ENCODE measurements around the gene GNAZ. TPM values are rescaled to one million over a fixed set of nuclear protein-coding genes. Genes with fewer than 3 reads are reported as not detected.

The GNAZ gene
- total RNA-seq, 1 donor from 2014 or later = 0.39 TPM

DNA sequence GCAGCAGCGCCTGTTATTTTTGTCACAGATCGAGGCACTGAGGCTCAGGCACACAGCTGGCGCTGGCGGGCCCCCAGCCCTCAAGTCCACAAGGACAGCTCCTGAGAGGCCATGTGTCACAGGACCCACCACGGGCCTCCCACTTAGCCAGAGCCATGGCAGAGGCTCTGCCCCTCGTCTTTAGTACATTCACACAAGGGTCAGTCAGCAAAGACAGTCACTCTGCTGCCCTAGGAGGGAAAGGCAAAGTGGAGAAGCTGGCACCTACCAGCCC lies 29.1 kb downstream of the GNAZ start:
- no peak overlapping the region for H3K4me3 Mint-ChIP-seq (ENCODE audit: low read depth)
- H3K27ac Mint-ChIP-seq = no peak overlapping the region
- no peaks in the 10 kb centered on the region for H3K4me1 Mint-ChIP-seq (ENCODE audit: low read depth)

DNA sequence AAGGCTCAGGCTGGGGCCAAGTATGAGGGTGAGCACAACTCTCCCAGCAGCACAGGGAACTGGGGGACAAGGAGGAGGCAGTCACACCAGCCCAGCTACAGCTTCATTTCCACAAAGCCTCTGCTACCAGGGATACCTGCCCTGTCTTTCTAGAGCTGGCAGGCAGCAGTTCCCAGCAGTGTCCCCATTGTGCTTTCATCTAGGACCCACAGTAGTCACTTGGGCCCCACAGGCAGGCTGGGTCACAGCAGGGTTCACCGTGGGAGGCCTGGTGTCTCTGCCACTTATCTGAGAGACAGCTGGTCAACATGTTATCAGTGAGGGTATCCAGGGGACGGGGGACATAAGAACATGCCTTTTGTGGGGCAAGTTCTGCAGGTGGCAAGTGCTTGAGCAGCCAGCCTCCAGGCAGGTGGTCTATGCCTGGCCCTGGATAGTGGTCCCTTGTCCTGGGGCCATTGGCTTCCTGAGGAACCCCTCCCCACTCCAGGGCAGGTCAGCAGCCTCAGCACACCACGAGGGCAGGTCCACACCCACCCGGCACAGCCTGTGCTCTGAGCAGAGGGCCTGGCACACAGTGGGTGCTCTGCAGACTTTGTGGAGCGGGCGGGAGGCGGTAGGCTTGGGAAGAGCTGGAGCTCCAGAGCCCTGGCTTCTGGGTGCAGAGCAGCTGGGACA lies 29.9 kb downstream of the GNAZ start:
- Mint-ChIP-seq H3K27me3 (ENCODE audit: low read depth) (no peaks in the 10 kb centered on the region), H3K4me1 (ENCODE audit: low read depth) (no peaks in the 10 kb centered on the region), H3K9me3 (no peaks in the 10 kb centered on the region), H3K36me3 (ENCODE audit: low read depth) (no peaks in the 10 kb centered on the region), H3K4me3 (ENCODE audit: low read depth) (no peak overlapping the region), H3K27ac (no peak overlapping the region)
- intact Hi-C loops (cut with micrococcal nuclease) = no loop called here
- no peak for DNase-seq (ENCODE audit: low spot score)

More for the DNA sequence above, 29.1 kb downstream of the GNAZ start:
- DNase-seq (ENCODE audit: low spot score) = no peak
- intact Hi-C loops (cut with micrococcal nuclease) = no loop called here
- Mint-ChIP-seq H3K36me3 (ENCODE audit: low read depth) (no peaks in the 10 kb centered on the region), H3K9me3 (no peaks in the 10 kb centered on the region), H3K27me3 (ENCODE audit: low read depth) (no peaks in the 10 kb centered on the region)

DNA sequence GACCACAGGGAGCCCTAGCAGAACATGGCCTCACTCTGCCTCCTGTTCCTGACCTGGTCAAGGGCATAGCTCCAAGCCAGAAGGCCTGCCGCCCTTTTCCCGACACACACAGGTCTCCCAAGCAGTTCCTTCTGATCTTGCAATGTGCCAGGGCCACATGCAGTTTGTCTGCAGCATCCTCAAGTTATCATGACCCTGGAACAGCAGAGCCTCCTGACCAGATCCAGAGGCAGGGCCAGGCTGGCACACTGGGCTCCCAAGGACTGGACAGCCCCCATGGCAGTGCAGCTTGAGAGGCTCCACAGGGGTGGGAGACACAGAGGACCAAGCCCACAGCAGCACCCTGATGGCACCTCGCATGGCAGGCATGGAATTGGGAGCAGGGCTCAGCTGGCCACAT lies 31.2 kb downstream of the GNAZ start:
- H3K4me1 Mint-ChIP-seq (ENCODE audit: low read depth) = no peaks in the 10 kb centered on the region
- no peaks in the 10 kb centered on the region for H3K27me3 Mint-ChIP-seq (ENCODE audit: low read depth)
- no peak overlapping the region for H3K27ac Mint-ChIP-seq
- DNase-seq (ENCODE audit: low spot score) = no peak
- H3K9me3 Mint-ChIP-seq = no peaks in the 10 kb centered on the region
- no peaks in the 10 kb centered on the region for H3K36me3 Mint-ChIP-seq (ENCODE audit: low read depth)
- intact Hi-C loops (cut with micrococcal nuclease) = no loop called here
- no peak overlapping the region for H3K4me3 Mint-ChIP-seq (ENCODE audit: low read depth)

DNA sequence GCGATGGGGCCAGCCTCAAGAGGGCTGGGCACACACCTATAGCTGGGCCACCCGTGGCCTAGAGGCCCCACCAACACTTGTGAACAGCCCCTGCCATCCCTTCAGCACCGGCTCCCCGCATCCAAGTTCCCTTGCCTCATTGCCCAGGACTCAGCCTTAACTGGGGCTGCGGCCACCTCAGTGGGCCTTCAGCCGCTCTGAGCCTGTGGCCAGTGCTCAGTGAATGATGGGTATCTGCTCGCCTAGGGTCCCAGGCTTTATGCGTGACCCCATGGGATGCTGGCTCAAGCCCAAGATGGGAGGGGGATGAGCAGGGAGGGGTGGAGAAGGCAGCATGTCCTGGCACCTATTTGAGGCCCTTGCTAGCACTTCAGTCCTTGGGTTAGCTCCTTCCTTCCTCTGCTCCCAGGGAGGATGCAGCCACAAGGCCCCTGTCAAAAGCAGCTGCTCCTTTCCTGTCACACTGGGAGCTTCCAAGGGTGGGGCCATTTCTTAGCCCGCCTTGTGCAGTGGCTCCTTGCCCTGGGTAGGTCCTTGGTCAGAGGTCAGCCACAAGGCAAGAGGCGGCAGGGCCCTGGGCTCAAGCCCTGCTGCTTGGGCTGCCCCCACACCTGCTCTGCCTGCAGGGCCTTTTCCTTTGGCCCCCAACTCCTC lies 31.8 kb downstream of the GNAZ start:
- DNase-seq (ENCODE audit: low spot score) = no peak
- Mint-ChIP-seq H3K36me3 (ENCODE audit: low read depth) (no peaks in the 10 kb centered on the region), H3K4me1 (ENCODE audit: low read depth) (no peaks in the 10 kb centered on the region), H3K27ac (no peak overlapping the region), H3K4me3 (ENCODE audit: low read depth) (no peak overlapping the region), H3K9me3 (no peaks in the 10 kb centered on the region), H3K27me3 (ENCODE audit: low read depth) (no peaks in the 10 kb centered on the region)
- intact Hi-C loops (cut with micrococcal nuclease) = no loop called here

DNA sequence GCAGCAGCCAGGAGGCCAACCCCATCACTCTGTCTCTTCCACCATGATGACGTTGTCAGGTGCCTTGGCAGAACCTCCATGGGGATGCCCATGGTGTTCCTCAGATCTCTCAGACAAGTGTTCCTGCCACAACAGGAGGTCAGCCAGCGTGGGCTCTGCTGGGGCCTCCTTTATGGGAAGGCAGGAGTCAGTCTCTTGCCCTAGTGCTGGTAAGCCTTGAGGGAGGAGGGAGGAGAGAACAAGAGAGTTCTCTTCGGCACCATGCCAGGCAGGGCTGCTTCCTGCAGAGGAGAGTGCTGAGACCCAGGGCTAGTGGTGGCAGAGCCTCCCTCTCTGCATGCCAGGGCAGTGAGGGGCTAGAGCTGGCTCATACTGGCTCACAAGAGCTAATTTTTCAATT lies 32.5 kb downstream of the GNAZ start:
- no peaks in the 10 kb centered on the region for H3K4me1 Mint-ChIP-seq (ENCODE audit: low read depth)
- H3K27ac Mint-ChIP-seq = no peak overlapping the region
- H3K4me3 Mint-ChIP-seq (ENCODE audit: low read depth) = no peak overlapping the region
- no peaks in the 10 kb centered on the region for H3K27me3 Mint-ChIP-seq (ENCODE audit: low read depth)
- H3K9me3 Mint-ChIP-seq = no peaks in the 10 kb centered on the region
- no peaks in the 10 kb centered on the region for H3K36me3 Mint-ChIP-seq (ENCODE audit: low read depth)
- intact Hi-C loops (cut with micrococcal nuclease) = no loop called here
- DNase-seq (ENCODE audit: low spot score) = no peak

DNA sequence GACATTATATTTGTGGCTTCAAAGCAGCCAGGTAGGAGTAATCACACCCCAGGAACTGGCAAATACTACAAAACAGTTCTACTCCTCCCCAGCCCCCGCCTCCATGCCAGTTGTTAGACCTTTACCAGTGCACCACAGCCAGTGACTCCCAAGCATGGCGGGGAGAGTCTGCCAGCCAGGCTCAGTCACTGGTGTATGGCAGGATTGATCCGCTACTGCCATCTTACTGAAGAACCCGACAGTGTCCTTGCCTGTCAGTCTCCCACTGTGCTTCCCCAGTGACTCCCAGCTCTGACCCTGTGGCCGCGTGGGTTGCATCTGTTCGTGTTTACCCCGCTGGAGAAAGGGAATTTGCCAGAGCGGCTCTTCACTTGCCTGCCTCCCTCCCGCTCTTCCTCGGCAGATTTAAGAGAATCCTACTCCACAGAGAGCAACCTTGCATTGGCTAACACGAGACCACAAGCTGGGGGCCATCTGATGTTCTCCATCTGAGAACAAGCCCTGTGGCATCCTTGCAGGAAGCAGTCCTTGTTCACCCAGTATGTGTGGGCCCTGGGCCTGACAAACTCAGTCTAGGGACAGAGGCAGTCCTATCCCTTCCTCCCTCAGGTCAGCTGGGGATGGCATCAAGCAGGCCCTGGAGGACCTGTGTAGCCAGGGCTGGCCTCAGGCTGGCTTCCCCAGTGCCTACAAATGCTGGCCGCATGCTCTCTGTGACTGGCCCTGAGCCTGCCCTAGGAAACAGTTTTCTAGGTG lies 33.1 kb downstream of the GNAZ start:
- H3K27me3 Mint-ChIP-seq (ENCODE audit: low read depth) = no peaks in the 10 kb centered on the region
- no peak overlapping the region for H3K27ac Mint-ChIP-seq
- intact Hi-C loops (cut with micrococcal nuclease) = no loop called here
- H3K36me3 Mint-ChIP-seq (ENCODE audit: low read depth) = no peaks in the 10 kb centered on the region
- H3K9me3 Mint-ChIP-seq = no peaks in the 10 kb centered on the region
- H3K4me1 Mint-ChIP-seq (ENCODE audit: low read depth) = no peaks in the 10 kb centered on the region
- H3K4me3 Mint-ChIP-seq (ENCODE audit: low read depth) = no peak overlapping the region
- no peak for DNase-seq (ENCODE audit: low spot score)

DNA sequence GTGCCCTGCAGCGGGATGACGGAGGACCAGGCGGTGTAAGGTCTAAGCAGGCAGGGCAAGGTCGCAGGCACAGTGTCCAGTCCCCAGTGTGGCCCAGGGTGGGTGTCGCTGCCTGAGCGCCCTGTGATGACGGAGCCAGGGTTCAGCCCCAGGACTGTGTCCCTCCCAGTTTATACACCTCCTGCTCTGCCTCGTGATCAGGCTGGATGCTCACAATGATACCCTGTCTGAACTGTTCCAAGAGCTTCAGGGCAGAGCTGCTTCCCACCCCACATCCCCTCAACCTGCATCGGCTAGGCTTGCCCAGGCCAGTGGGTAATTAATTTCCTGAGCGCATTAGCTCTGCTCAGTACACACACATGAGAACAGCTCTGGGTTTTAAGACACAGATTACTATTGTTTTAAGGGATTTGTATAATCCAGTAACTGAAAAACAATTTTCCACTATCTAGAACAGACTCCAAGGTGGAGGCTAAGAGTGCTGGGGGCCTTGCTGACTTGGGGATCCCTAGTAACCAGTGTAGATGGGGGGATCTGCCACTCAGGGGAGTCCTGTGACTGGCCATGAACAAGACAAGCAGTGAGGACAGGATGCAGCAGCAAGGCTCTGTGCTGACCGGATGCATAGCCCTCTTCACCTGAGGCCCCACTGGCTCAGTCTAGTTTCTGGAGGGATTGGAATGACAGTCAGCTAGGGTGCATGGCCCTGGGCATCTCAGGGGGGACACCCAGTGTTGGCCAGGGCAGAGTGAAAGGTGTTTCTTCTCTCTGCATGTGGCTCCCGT lies 34.1 kb downstream of the GNAZ start:
- H3K9me3 Mint-ChIP-seq = no peaks in the 10 kb centered on the region

DNA sequence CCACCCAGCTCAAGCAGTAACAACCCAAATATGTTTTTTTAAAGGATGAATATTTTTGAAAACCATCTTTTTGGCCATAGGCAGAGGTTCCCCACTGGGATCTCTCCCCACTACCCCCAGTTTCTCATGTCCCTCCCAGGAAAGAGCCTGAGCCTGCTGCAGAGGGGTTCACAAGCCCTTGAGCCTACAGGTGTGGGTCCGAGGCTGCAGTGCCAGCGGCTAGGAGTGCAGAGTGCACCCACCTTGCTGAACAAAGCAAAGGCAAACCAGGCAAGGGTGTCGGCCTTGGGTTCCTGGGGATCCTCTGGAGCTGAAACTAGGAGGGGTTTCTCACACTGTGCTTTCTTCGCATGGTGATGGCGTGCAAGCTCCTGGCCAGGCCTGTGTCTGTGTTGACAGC lies 35.0 kb downstream of the GNAZ start:
- Mint-ChIP-seq H3K9me3 (no peaks in the 10 kb centered on the region), H3K27ac (no peak overlapping the region), H3K36me3 (ENCODE audit: low read depth) (no peaks in the 10 kb centered on the region), H3K4me3 (ENCODE audit: low read depth) (no peak overlapping the region), H3K4me1 (ENCODE audit: low read depth) (no peaks in the 10 kb centered on the region), H3K27me3 (ENCODE audit: low read depth) (no peaks in the 10 kb centered on the region)
- intact Hi-C loops (cut with micrococcal nuclease) = no loop called here
- DNase-seq (ENCODE audit: low spot score) = no peak

More for the DNA sequence above, 34.1 kb downstream of the GNAZ start:
- no peak for DNase-seq (ENCODE audit: low spot score)
- no peaks in the 10 kb centered on the region for H3K27me3 Mint-ChIP-seq (ENCODE audit: low read depth)
- intact Hi-C loops (cut with micrococcal nuclease) = no loop called here
- H3K4me1 Mint-ChIP-seq (ENCODE audit: low read depth) = no peaks in the 10 kb centered on the region
- no peaks in the 10 kb centered on the region for H3K36me3 Mint-ChIP-seq (ENCODE audit: low read depth)
- no peak overlapping the region for H3K4me3 Mint-ChIP-seq (ENCODE audit: low read depth)
- no peak overlapping the region for H3K27ac Mint-ChIP-seq

DNA sequence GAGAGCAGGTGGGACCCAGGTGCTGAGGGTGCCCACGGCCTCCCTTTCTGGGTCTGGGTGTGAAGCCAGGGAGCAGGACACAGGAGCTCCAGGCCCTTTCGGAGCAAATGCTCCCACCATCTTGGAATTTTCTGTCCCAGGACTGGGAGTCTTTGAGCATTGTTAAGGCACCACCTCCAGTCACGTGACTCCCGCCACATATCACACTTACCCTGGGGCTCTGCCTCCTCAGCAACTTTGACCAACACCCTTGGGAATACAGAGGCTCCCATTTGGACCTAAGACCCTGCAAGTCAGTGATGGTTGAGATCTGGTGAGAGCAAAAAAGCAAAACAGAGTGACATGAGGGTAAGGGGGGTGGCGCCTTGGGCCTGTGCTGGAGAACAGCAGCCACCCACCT lies 35.6 kb downstream of the GNAZ start:
- Mint-ChIP-seq H3K36me3 (ENCODE audit: low read depth) (no peaks in the 10 kb centered on the region), H3K4me1 (ENCODE audit: low read depth) (no peaks in the 10 kb centered on the region), H3K9me3 (no peaks in the 10 kb centered on the region), H3K4me3 (ENCODE audit: low read depth) (no peak overlapping the region), H3K27me3 (ENCODE audit: low read depth) (no peaks in the 10 kb centered on the region), H3K27ac (no peak overlapping the region)
- intact Hi-C loops (cut with micrococcal nuclease) = no loop called here
- no peak for DNase-seq (ENCODE audit: low spot score)

DNA sequence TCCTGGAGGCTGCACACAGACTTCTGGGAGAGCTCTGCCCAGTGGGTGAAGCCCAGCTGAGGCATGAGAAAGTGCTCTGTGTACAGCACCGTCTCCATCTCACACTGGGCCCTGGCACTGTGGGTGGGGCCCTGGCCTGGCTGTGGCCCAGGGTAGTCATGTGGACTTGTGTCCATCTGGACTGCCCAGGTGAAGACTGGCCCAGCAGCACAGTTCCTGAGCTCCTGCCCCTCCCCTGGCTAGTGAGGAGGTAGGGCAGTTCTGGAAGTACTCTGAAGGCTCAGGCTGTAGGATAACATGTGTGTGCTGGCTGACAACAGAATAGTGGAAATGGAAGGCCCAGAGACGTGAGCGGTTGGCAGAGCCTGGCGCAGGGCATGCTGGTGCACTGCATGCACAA lies 36.0 kb downstream of the GNAZ start:
- intact Hi-C loops (cut with micrococcal nuclease) = no loop called here
- Mint-ChIP-seq H3K36me3 (ENCODE audit: low read depth) (no peaks in the 10 kb centered on the region), H3K9me3 (no peaks in the 10 kb centered on the region), H3K27ac (no peak overlapping the region), H3K4me1 (ENCODE audit: low read depth) (no peaks in the 10 kb centered on the region), H3K27me3 (ENCODE audit: low read depth) (no peaks in the 10 kb centered on the region), H3K4me3 (ENCODE audit: low read depth) (no peak overlapping the region)
- DNase-seq (ENCODE audit: low spot score) = no peak

DNA sequence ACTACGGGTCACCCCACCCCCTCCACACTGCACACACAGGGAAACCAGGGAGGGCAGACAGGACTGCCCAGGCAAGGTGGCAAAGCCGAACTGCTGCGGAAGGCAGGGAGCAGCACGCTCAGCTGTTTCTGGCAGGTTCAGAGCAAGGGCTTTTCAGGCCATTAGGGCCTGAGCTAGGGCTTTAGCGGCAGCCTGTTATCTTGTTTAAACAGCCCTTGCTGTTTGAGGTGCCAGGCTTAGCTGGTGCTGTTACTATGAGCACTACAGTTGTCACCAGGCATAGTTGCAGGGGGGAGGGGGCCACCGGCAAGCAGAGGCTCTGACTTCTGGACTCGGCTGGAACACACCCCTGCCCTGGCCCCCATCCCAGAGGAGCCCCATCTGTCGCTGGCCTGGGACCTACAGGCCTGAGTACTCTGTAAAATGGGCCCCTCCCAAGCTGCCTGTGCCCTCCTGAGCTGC lies 36.6 kb downstream of the GNAZ start:
- Mint-ChIP-seq H3K27ac (no peak overlapping the region), H3K9me3 (no peaks in the 10 kb centered on the region), H3K4me3 (ENCODE audit: low read depth) (no peak overlapping the region), H3K36me3 (ENCODE audit: low read depth) (no peaks in the 10 kb centered on the region), H3K27me3 (ENCODE audit: low read depth) (no peaks in the 10 kb centered on the region), H3K4me1 (ENCODE audit: low read depth) (no peaks in the 10 kb centered on the region)
- DNase-seq (ENCODE audit: low spot score) = no peak
- intact Hi-C loops (cut with micrococcal nuclease) = no loop called here

DNA sequence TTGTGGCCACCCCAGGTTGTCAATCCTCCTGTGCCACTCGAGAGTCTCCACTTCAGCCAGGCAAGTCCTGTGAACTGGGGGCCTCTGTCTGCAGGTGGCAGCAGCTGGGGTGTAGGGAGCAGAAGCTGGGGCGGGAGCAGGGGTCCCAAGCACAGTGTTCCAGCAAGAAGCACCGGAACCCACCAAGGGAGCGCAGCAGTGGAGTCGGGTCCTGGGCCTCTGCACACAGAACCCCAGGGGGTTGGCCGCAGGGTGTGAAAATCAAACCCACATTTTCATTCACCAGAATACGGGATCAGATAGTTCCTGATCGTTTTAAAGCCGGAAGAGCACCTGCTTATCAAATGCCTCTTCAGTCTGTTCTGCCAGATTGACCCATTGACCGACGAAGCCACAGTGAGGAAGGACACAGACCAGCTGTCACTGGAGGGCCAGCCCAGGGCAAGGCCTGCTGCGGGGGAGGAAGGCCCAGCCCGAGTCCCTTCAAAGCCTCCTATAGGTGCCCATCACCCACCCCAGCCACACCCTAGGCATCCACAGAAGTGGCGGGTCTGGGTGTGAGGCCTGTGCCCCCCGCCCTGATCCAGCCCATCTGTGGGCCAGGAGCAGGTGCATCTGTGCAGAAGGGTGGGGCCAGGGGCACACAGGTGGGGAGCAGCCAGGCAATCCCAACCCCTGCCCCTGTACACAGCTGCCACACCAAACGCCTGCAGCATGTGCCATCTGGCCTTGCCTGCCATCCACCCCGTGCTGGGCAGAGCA lies 37.3 kb downstream of the GNAZ start:
- H3K4me3 Mint-ChIP-seq (ENCODE audit: low read depth) = no peak overlapping the region
- H3K27ac Mint-ChIP-seq = no peak overlapping the region
- H3K27me3 Mint-ChIP-seq (ENCODE audit: low read depth) = no peaks in the 10 kb centered on the region
- intact Hi-C loops (cut with micrococcal nuclease) = no loop called here
- DNase-seq (ENCODE audit: low spot score) = no peak
- no peaks in the 10 kb centered on the region for H3K36me3 Mint-ChIP-seq (ENCODE audit: low read depth)
- H3K9me3 Mint-ChIP-seq = no peaks in the 10 kb centered on the region
- H3K4me1 Mint-ChIP-seq (ENCODE audit: low read depth) = no peaks in the 10 kb centered on the region
